ENCODE results near the gene CEP250. TPM values are rescaled to one million over a fixed set of nuclear protein-coding genes. Genes with fewer than 3 reads are reported as not detected.

CEP250 gene, protein sequence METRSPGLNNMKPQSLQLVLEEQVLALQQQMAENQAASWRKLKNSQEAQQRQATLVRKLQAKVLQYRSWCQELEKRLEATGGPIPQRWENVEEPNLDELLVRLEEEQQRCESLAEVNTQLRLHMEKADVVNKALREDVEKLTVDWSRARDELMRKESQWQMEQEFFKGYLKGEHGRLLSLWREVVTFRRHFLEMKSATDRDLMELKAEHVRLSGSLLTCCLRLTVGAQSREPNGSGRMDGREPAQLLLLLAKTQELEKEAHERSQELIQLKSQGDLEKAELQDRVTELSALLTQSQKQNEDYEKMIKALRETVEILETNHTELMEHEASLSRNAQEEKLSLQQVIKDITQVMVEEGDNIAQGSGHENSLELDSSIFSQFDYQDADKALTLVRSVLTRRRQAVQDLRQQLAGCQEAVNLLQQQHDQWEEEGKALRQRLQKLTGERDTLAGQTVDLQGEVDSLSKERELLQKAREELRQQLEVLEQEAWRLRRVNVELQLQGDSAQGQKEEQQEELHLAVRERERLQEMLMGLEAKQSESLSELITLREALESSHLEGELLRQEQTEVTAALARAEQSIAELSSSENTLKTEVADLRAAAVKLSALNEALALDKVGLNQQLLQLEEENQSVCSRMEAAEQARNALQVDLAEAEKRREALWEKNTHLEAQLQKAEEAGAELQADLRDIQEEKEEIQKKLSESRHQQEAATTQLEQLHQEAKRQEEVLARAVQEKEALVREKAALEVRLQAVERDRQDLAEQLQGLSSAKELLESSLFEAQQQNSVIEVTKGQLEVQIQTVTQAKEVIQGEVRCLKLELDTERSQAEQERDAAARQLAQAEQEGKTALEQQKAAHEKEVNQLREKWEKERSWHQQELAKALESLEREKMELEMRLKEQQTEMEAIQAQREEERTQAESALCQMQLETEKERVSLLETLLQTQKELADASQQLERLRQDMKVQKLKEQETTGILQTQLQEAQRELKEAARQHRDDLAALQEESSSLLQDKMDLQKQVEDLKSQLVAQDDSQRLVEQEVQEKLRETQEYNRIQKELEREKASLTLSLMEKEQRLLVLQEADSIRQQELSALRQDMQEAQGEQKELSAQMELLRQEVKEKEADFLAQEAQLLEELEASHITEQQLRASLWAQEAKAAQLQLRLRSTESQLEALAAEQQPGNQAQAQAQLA (N-terminal part only)
- total RNA-seq (10 to 100 TPM; 23.4 to 27.2 TPM), polyA plus RNA-seq (ENCODE audit: insufficient read length in 6 of 6) (10 to 100 TPM; 65.7 to 80.0 (median 71.6) TPM)
- long read RNA-seq, donor 1, partial matches to known transcripts: 5 of 5 reads
- long read RNA-seq, donor 1, other reads (novel, unspliced or antisense): 0 of 5 reads
- long read RNA-seq, donor 2: 0 reads
- long read RNA-seq, donor 3: 0 reads
- long read RNA-seq, donor 4, partial matches to known transcripts: 3 of 8 reads
- long read RNA-seq, donor 4, other reads (novel, unspliced or antisense): 5 of 8 reads
- long read RNA-seq, donor 5, partial matches to known transcripts: 5 of 5 reads
- long read RNA-seq, donor 5, other reads (novel, unspliced or antisense): 0 of 5 reads
- long read RNA-seq, donor 6: 0 reads
- long read RNA-seq, donor 7: 0 reads
- long read RNA-seq, donor 8, partial matches to known transcripts: 5 of 5 reads
- long read RNA-seq, donor 8, other reads (novel, unspliced or antisense): 0 of 5 reads
- long read RNA-seq, donor 9: 0 reads
- long read RNA-seq, donor 10, partial matches to known transcripts: 0 of 4 reads
- long read RNA-seq, donor 10, other reads (novel, unspliced or antisense): 4 of 4 reads
- long read RNA-seq, donor 11, partial matches to known transcripts: 0 of 2 reads
- long read RNA-seq, donor 11, other reads (novel, unspliced or antisense): 0 of 2 reads
- long read RNA-seq, donor 12: 0 reads

DNA sequence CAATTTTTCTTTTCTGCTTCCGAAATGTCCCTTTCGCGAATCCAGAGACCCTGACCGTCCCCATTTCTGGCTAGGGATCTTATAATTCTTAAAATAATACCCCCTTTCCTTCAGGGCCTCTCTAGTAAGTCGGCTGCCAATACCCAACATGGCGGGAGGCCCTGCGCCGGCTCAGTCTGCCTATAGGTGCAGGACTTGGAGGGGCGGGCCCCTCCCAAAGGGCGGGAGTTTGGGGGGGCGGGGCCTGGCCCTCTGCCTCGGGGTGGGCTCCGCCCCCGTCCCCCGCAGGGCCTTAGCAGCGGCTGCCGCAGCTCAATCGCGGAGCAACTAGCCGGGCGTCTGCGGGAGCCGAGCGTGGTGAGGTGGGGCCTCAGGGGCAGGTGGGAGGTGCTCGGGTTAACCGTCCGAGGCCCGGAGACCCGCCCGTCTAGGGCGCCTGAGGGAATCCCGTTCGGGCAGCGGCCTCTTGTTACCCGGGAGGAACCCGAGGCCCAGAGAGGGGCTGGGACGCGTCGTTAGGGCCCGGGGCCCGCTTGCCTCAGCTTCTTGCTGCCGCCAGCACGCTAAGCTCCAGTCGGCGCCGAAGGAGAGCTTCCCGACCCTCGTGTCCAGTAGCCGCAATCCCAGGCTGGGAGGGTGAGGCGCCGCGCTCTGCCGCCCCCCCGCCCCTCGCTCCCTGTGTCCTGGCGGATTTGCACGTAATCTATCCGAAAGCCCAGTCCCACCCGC is at the start of gene CEP250:
TSS of gene CEP250 (plus strand) at position 718 of the 729 bp plus-strand sequence. CDS start 6,770 bp downstream, outside the sequence.
- Histone ChIP-seq H3K36me3 (no peaks in the 10 kb centered on the region), H3K4me3 (peak within 1 kb of the TSS; percentile 78 to 96), H3K9me3 (no peaks in the 10 kb centered on the region), H3K27ac (peak within 1 kb of the TSS; percentile 92 to 97), H3K27me3 (no peaks in the 10 kb centered on the region), H3K4me1 (peaks cover 5 to 15% of the 10 kb centered on the region in 2 donors)
- peak; percentile 99 for ATAC-seq
- peak; percentile 93 to 98 (median 96) for DNase-seq
- TF ChIP-seq, protein P1, sequence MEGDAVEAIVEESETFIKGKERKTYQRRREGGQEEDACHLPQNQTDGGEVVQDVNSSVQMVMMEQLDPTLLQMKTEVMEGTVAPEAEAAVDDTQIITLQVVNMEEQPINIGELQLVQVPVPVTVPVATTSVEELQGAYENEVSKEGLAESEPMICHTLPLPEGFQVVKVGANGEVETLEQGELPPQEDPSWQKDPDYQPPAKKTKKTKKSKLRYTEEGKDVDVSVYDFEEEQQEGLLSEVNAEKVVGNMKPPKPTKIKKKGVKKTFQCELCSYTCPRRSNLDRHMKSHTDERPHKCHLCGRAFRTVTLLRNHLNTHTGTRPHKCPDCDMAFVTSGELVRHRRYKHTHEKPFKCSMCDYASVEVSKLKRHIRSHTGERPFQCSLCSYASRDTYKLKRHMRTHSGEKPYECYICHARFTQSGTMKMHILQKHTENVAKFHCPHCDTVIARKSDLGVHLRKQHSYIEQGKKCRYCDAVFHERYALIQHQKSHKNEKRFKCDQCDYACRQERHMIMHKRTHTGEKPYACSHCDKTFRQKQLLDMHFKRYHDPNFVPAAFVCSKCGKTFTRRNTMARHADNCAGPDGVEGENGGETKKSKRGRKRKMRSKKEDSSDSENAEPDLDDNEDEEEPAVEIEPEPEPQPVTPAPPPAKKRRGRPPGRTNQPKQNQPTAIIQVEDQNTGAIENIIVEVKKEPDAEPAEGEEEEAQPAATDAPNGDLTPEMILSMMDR (IDR thresholded peaks at IDR 0.05): peak in 1 of 2 donors; percentile 8
- intact Hi-C loops (cut with DNase I): no loop called here

DNA sequence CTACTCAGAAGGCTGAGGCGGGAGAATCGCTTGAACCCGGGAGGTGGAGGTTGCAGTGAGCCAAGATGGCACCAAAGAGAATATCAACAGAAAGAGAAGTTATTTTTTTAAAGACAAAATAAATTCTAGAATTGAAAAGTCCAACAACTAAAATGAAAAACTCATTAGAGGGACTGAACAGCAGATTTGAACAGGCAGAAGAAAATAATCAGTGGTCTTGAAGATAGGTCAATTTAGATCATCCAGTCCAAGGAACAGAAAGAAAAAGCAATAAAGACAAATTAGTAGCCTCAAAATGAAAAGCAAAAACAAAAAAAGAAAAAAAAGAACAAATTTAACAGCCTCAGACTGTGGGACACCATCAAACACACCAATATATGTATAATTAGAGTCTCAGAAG is 49.6 kb upstream of the CEP250 start:
- H3K9me3 ChIP-seq: peaks cover 0 to 4% of the 10 kb centered on the region in 2 donors
- H3K4me3 ChIP-seq: no peak overlapping the region
- H3K4me1 ChIP-seq: peaks cover 0 to 2% of the 10 kb centered on the region in 2 donors
- no peak overlapping the region for H3K27ac ChIP-seq
- ATAC-seq (no peak), DNase-seq (no peak)
- TF ChIP-seq, protein P1 (IDR thresholded peaks at IDR 0.05): no peak
- intact Hi-C loops (cut with DNase I): no loop called here
- H3K27me3 ChIP-seq: no peaks in the 10 kb centered on the region
- peaks cover 0 to 47% of the 10 kb centered on the region in 2 donors for H3K36me3 ChIP-seq

DNA sequence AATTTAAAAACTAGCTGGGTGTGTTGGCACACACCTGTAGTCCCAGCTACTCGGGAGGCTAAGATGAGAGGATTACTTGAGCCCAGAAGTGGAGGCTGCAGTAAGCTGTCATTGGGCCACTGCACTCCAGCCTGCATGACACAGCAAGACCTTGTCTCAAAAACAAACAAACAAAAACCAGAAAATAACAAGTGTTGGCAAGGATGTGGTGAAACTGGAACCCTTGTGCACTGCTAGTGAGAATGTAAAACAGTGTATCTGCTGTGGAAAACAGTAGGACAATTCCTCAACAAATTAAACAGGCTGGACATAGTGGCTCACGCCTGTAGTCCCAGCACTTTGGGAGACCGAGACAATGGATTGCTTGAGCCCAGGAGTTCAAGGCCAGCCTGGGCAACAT is 47.1 kb upstream of the CEP250 start:
- intact Hi-C loops (cut with DNase I): no loop called here
- H3K27me3 ChIP-seq: no peaks in the 10 kb centered on the region
- no peak for ATAC-seq

More for the DNA sequence above, 47.1 kb upstream of the CEP250 start:
- Histone ChIP-seq H3K27ac (no peak overlapping the region), H3K9me3 (peaks cover 0 to 4% of the 10 kb centered on the region in 2 donors), H3K4me1 (peaks cover 0 to 10% of the 10 kb centered on the region in 2 donors), H3K4me3 (no peak overlapping the region), H3K36me3 (peaks cover 0 to 47% of the 10 kb centered on the region in 2 donors)
- TF ChIP-seq, protein P1 (IDR thresholded peaks at IDR 0.05): no peak
- no peak for DNase-seq
